WI38 (cell line): Measurements from ENCODE around the gene TTYH3.
"Not testable (repeated sequence)": the region's sequence is repeated elsewhere in the genome, so short reads cannot be mapped to it uniquely, and the experiment has no call there.

Experiments
- H3K4me3 ChIP-seq: 2 replicates; pipeline ENCODE4 v1.5.1; 2011; ENCODE audit warnings: low read depth, mild to moderate bottlenecking, control low read depth, low read length
- TF ChIP-seq, protein P1 (sequence below): IDR thresholded peaks from 2 replicates; pipeline ENCODE4 v1.5.1; 2012; ENCODE audit warnings: low read depth, mild to moderate bottlenecking, control low read depth, low read length

Gene TTYH3

DNA sequence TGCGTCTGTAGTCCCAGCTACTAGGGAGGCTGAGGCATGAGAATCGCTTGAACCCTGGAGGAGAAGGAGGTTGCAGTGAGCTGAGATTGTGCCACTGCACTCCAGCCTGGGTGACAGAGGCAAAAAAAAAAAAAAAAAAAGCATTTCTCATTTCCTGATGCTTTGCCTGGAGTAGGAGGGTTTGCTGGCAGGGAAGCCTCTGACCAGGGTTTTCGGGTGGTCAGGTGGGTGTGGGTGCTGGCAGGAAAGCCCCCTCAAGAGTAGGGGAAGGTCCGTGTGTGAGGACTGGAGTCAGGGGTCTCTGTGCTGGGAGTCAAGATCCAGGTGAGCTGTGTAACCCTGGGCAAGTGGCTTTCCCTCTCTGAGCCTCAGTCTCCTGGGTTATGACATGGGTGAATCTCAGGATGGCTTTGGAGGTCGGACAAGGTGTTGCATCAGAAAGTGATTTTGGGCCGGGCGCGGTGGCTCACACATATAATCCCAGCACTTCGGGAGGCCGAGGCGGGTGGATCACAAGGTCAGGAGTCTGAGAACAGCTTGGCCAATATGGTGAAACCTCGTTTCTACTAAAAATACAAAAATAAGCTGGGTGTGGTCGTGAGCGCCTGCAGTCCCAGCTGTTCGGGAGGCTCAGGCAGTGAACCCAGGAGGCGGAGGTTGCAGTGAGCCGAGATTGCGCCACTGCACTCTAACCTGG is 59.4 kb downstream of the TTYH3 start:
- H3K4me3 ChIP-seq, result no peak overlapping the region
- TF ChIP-seq, protein P1, sequence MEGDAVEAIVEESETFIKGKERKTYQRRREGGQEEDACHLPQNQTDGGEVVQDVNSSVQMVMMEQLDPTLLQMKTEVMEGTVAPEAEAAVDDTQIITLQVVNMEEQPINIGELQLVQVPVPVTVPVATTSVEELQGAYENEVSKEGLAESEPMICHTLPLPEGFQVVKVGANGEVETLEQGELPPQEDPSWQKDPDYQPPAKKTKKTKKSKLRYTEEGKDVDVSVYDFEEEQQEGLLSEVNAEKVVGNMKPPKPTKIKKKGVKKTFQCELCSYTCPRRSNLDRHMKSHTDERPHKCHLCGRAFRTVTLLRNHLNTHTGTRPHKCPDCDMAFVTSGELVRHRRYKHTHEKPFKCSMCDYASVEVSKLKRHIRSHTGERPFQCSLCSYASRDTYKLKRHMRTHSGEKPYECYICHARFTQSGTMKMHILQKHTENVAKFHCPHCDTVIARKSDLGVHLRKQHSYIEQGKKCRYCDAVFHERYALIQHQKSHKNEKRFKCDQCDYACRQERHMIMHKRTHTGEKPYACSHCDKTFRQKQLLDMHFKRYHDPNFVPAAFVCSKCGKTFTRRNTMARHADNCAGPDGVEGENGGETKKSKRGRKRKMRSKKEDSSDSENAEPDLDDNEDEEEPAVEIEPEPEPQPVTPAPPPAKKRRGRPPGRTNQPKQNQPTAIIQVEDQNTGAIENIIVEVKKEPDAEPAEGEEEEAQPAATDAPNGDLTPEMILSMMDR, result no peak

DNA sequence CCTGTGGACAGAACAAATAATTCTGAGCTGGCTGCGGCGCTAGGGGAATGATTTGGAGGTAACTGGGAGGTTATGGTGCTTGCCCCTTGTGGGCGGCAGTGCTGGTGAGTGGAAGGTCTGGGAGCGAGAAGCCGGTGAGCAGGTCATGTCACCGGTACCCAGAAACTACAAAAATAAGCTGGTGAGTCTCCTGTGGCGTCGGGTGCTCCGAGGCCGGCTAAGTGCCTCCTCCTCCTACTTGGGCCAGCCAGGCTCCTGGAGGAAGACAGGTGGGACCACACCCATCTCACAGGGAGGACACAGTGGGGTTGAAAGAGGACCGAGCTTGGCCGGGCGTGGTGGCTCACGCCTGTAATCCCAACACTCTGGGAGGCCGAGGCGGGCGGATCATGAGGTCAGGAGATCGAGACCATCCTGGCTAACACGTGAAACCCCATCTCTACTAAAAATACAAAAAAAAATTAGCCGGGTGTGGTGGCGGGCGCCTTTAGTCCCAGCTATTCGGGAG is 60.2 kb downstream of the TTYH3 start:
- H3K4me3 ChIP-seq, result not testable (repeated sequence)

DNA sequence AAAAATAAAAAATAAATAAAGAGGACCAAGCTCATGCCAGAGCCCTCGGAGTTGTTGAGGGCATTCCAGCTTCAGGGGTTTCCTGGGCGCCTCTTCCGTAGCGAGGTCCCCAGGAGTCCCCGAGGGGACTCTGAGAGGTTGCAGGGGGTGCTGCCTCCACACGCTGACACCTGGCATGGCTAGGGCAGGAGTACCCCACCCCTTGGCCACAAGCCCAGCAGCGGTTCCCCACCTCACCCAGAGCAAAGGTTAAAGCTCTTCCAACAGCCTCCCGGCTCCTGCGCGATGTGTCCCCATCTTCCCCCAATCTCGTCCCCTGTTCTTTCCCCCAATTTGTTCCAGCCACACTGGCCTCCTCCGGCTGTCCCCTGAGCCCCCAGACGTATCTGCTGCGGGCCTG is 60.8 kb downstream of the TTYH3 start:
- TF ChIP-seq, protein P1, result no peak
- no peak overlapping the region for H3K4me3 ChIP-seq

DNA sequence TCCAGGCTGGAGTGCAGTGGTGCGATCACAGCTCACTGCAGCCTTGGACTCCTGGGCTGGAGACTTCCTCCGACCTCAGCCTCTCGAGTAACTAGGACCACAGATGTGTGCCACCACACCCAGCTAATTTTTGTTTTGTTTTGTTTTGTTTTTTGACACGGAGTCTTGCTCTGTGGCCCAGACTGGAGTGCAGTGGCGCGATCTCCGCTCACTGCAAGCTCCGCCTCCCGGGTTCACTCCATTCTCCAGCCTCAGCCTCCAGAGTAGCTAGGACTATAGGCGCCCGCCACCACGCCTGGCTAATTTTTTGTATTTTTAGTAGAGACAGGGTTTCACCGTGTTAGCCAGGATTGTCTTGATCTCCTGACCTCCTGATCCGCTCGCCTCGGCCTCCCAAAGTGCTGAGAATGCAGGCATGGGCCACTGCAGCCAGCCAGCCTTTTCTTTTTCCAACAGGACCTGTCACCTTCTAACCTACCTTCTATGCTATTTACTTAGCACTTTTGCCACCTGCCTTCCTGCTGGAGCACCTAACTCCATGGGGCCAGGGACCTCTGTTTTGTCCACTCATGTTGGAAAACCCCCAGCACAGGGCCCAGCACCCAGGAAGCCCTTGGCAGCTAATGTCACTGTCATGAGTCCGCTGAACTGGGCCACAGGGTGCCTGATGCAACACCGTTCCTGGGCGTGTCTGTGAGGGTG is 61.8 kb downstream of the TTYH3 start:
- not testable (repeated sequence) for H3K4me3 ChIP-seq

DNA sequence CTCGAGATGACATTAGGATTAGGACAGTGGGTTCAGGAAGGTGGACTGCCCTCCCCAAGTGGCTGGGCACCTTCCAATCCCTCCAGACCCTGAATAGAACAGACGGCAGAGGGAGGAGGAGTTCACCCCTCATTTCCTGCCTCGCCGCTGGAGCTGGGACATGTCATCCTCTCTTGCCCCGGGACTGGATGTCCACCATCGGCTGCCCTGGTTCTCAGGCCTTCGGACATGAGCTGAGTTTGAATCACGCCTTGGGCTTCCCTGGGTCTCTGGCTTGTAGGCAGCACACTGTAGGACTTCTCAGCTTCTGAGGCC is 62.3 kb downstream of the TTYH3 start:
- not testable (repeated sequence) for H3K4me3 ChIP-seq

- TF ChIP-seq, protein P1, result no peak
- H3K4me3 ChIP-seq, result no peak overlapping the region
These were observed 66.9 kb downstream of the TTYH3 start for GRCh38 chr7:2698581-2699288.

- TF ChIP-seq, protein P1, result no peak
- no peak overlapping the region for H3K4me3 ChIP-seq
These were observed 67.5 kb downstream of the TTYH3 start for GRCh38 chr7:2699289-2699620.

- TF ChIP-seq, protein P1, result no peak
- no peak overlapping the region for H3K4me3 ChIP-seq
These were observed 68.5 kb downstream of the TTYH3 start for GRCh38 chr7:2700141-2700850.
